ENCODE data around the gene UNC5CL. TPM values are rescaled to one million over a fixed set of nuclear protein-coding genes. Genes with fewer than 3 reads are reported as not detected.

Gene UNC5CL
- polyA plus RNA-seq (ENCODE audit: insufficient read length in 4 of 4), result 10 to 100 TPM in 1 of 4 donors, 1 to 10 TPM in 3; 4.5 to 10.8 (median 6.7) TPM

GRCh38 chr6:41039060-41039998 is at the start of gene UNC5CL:
Gene UNC5CL, minus strand, starts transcription at chr6:41039221. Its CDS starts 4,147 bp downstream, at chr6:41035074.
- no peak for DNase-seq (ENCODE audit: low read depth in 4 of 4, low spot score in 2 of 4)

DNA sequence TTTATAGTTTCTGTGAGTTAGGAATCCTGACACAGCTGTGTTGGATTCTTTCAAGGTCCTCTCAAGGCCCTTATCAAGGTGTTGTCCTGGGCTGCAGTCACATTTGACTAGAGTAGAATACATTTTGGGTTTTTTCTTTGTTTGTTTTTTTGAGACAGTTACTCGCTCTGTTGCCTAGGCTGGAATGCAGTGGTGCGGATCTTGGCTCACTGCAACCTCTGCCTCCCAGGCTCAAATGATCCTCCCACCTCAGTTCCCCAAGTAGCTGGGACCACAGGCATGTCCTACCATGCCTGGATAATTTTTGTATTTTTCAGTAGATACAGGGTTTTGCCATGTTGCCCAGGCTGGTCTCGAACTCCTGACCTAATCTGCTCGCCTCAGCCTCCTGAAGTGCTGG is 49.4 kb upstream of the UNC5CL start:
- no peak for DNase-seq (ENCODE audit: low read depth in 4 of 4, low spot score in 2 of 4)

- no peak for DNase-seq (ENCODE audit: low read depth in 4 of 4, low spot score in 2 of 4)
Observed at GRCh38 chr6:41085182-41085581, 46.2 kb upstream of the UNC5CL start.

DNA sequence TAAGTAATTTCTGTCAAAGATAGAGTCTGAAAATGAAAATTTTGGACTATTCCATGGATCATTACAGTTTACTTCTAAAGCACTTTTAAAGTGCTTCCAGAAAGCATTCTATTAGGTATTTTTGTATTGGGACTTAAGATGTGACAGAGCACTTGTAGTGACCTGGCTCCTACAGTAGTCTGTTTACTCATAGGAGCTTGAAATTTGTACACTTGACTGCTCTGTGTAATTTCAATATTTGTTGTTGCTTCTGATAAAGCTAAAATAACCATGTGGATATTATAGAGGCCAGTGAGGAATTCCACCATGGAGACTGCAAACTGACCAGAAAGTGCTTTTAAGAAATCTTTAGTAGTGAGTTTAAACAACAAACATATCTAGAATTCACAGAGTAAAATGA is 44.1 kb upstream of the UNC5CL start:
- no peak for DNase-seq (ENCODE audit: low read depth in 4 of 4, low spot score in 2 of 4)

DNA sequence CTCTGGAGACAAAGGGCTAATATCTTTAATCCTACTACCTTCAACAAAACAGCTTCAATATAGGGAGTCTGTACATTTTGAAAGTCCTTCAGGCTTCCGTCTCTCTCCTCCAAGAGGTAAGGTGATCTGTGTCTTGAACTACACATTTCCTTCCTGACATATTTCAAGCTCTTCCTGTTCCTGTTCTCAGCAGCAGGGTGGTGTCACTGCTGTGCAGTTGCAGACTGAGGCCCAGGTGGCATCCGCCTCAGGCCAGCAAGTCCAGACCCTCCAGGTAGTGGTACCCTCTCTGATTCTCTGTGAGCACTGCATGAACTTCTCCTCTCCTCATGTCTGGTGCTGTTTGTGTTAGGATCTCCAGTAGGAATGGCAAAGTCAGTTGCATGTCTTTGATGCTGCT is 41.6 kb upstream of the UNC5CL start:
- no peak for DNase-seq (ENCODE audit: low read depth in 4 of 4, low spot score in 2 of 4)

DNA sequence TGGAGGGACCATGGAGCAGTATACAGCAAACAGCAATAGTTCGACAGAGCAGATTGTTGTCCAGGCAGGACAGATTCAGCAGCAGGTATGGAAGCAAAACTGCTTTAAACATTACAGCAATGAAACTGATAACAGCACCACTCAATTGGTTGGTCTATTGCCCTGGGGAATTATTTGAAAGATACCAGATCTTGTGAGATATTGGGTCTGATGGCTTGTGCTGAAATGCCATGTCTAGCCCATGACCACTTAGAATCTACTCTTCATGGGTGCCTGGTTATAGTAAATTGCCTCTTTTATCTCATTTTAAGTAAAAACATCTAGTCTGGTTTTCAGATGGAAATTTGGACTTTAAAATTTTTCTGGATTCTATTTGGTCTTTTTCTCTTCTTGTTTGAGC is 40.1 kb upstream of the UNC5CL start:
- DNase-seq (ENCODE audit: low read depth in 4 of 4, low spot score in 2 of 4), result no peak

- DNase-seq (ENCODE audit: low read depth in 4 of 4, low spot score in 2 of 4), result no peak
Observed at GRCh38 chr6:41078101-41078500, 39.1 kb upstream of the UNC5CL start.

- no peak for DNase-seq (ENCODE audit: low read depth in 4 of 4, low spot score in 2 of 4)
Observed at GRCh38 chr6:41077536-41077935, 38.5 kb upstream of the UNC5CL start.

DNA sequence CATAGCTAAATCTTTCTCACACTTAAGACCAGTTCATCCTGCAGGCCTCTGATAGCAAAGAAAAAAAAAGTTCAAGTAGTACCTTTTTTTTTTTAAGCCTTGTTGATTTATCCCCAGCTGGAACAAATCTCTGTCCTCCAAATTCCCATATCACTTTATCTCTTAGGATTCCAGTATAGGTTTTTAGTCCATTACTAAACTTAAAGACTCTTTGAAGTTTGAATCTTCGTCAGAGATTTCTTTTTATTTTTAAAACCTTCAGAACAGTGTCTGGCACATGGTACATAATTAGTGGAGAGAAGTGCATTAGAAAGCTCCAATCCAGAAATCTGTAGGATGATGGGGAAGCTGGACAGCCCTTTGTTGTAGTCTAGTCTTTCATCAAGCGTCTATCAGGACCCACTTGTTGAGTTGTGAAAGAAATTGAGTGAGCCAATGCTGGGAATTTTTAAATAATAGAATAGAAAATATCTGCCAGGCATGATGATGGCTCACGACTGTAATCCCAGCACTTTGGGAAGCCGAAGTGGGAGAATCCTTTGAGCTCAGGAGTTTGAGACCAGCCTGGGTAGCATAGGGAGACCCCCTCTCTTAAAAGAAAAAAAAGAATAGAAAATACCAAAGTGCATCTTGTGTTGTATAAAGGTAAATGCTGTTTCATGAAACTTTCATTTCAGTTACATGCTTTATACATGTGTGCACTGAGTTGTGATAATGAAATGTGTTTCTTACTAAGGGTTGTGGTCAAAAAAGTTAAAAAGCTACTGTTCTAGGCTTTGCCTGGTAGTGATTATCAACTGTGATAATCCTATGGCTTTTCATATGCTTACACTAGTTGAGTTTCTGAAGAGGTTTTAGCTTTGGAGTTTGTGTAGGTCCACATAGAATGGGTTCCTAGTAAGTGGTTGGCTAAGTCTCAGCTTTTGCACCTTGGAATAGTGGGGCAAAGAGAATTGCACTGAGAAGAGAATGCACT is 36.9 kb upstream of the UNC5CL start:
- no peak for DNase-seq (ENCODE audit: low read depth in 4 of 4, low spot score in 2 of 4)

GRCh38 chr6:41074692-41075436 is 35.8 kb upstream of the UNC5CL start:
- DNase-seq (ENCODE audit: low read depth in 4 of 4, low spot score in 2 of 4), result no peak

DNA sequence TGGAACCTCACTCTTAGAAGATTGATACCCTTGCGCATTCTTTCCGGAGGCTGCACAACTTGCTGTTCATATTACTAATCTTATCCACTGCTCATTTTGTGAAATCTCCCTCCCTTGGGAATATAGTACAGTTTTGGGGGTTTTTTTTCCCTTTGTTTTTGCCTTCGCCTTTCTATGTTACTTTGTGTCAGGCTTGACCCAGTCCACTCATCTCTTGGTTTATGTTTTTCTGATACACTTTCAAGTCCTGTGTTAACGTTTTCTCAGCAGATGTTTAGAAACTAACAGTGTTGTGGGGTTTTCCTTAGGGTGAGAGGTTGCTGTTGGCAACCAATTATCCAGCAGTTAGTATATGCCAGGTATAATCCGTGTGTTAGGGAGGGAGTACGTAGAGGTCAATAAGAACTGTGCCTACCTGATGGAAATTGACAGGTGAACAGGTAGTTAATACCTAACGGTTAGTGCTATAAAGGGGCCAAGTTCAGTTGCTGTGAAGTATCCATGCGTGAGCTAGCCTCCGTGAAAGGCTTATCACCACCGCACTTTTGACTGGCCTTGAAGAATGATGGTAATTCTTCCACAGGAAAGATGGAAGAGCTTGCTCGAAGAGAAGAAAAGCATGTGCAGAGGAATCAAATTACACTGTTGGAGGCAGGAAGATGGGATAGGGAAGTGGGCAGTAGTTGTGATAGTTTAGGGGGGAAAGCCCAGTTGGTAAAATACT is 35.1 kb upstream of the UNC5CL start:
- DNase-seq (ENCODE audit: low read depth in 4 of 4, low spot score in 2 of 4), result no peak

- peak in 3 of 4 donors; percentile 70 to 82 (median 76) for DNase-seq (ENCODE audit: low read depth in 4 of 4, low spot score in 2 of 4)
Observed at GRCh38 chr6:41073203-41073967, 34.4 kb upstream of the UNC5CL start.

GRCh38 chr6:41072836-41073202 is 33.8 kb upstream of the UNC5CL start, which contains the start of gene NFYA:
Gene NFYA, plus strand, starts transcription at chr6:41072974. Its CDS starts 6,116 bp downstream, at chr6:41079090.
- no peak for DNase-seq (ENCODE audit: low read depth in 4 of 4, low spot score in 2 of 4)

DNA sequence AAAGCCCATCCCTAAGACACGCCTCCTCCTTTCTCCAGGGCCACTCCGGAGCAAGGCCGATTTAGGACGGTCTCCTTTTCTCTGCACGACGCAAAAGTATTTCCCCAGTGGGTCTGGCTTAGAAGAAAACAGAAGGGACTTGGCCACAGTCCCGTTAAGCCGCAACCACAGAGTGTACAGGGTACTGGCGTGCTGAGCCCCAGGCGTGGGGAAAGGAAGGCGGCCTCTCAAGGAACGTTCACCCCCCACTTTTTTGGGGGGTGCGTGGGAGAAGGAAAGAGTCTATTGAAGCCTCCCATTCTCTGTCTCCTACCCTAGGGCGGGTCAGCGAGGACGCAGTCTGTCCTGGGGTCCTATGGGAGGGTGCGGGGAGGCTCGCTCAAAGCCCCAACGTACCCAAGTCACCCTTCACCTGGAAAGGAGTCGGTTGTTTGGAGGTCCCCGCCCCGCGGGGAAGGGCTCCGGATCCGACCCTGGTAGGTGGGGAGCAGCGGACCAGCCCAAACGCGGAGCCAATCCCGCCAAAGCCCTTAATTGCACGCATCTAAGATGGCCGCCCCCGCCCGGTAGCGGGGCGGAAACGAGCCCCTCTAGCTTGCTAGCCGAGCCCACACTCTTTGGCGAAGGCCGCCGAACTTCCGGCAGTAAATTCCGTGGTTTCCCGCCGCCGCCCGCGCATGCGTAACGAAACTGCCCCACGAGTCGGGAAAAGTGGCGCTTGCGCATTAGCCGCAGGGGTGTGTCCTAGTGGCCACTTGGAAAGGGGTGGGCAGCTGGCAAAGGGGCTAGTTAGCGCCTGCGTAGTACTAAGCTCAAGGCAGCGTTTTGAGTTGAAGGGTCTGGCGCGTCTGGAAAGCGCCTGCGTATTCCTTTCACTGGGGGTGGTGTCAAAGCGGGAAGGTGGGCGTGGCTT is 33.2 kb upstream of the UNC5CL start, which contains the start of gene OARD1:
Gene OARD1, minus strand, starts transcription at position 434 of the 913 bp plus-strand sequence. CDS start 722 bp downstream, outside the sequence.
- DNase-seq (ENCODE audit: low read depth in 4 of 4, low spot score in 2 of 4), result peak; percentile 98 to 100 (median 99)

GRCh38 chr6:41071501-41071922 is 32.5 kb upstream of the UNC5CL start:
- peak in 1 of 4 donors; percentile 85 for DNase-seq (ENCODE audit: low read depth in 4 of 4, low spot score in 2 of 4)

DNA sequence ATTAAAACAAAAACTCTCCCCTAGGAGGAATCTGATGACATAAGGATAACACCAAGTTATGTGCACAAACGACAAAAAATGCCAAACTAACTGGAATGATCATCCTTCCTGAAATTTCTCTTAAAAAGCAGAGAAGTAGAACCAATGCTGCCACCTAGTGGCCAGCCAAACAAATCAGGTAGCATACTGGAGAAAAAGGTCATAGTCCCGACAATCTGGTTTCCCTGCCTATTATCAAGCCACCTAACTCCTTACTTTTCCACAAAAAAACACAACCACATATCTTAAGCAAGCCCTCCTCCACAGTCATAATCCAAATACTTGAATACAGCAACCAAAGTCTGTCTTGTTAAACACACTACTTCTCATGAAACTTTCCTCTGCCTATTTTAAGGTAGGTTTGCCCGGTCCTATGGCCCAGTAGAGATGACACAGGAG is 27.9 kb upstream of the UNC5CL start:
- DNase-seq (ENCODE audit: low read depth in 4 of 4, low spot score in 2 of 4), result peak in 2 of 4 donors; percentile 62 to 77

- no peak for DNase-seq (ENCODE audit: low read depth in 4 of 4, low spot score in 2 of 4)
Observed at GRCh38 chr6:41065550-41066026, 26.6 kb upstream of the UNC5CL start.

All from left renal cortex interstitium (tissue), 4 donors.